ENCODE results near the gene PLAC1.

Gene PLAC1

GRCh38 chrX:134631426-134632346 lies 26.6 kb downstream of the PLAC1 start:
- TF ChIP-seq CTCF (IDR thresholded peaks at IDR 0.05), result no peak
- Histone ChIP-seq H3K27ac (no peak overlapping the region), H3K4me3 (ENCODE audit: low read depth in 1 of 2, low read length in 1 of 2) (no peak overlapping the region), H3K9me3 (no peaks in the 10 kb centered on the region), H3K4me1 (ENCODE audit: control insufficient read depth in 1 of 2, insufficient read depth in 1 of 2, low read depth in 1 of 2, low read length in 1 of 2) (peaks cover 0 to 5% of the 10 kb centered on the region in 2 experiments), H3K36me3 (no peaks in the 10 kb centered on the region), H3K27me3 (no peaks in the 10 kb centered on the region)

GRCh38 chrX:134628663-134629062 lies 29.6 kb downstream of the PLAC1 start:
- no peak for TF ChIP-seq CTCF (IDR thresholded peaks at IDR 0.05)
- H3K27me3 ChIP-seq, result no peaks in the 10 kb centered on the region
- no peaks in the 10 kb centered on the region for H3K9me3 ChIP-seq
- no peaks in the 10 kb centered on the region for H3K36me3 ChIP-seq
- H3K4me1 ChIP-seq (ENCODE audit: control insufficient read depth in 1 of 2, insufficient read depth in 1 of 2, low read depth in 1 of 2, low read length in 1 of 2), result peaks cover 0 to 5% of the 10 kb centered on the region in 2 experiments
- H3K27ac ChIP-seq, result no peak overlapping the region
- no peak overlapping the region for H3K4me3 ChIP-seq (ENCODE audit: low read depth in 1 of 2, low read length in 1 of 2)

- H3K36me3 ChIP-seq, result no peaks in the 10 kb centered on the region
- no peaks in the 10 kb centered on the region for H3K9me3 ChIP-seq
- H3K4me1 ChIP-seq (ENCODE audit: control insufficient read depth in 1 of 2, insufficient read depth in 1 of 2, low read depth in 1 of 2, low read length in 1 of 2), result peaks cover 0 to 5% of the 10 kb centered on the region in 2 experiments
- no peak for TF ChIP-seq CTCF (IDR thresholded peaks at IDR 0.05)
- no peak overlapping the region for H3K4me3 ChIP-seq (ENCODE audit: low read depth in 1 of 2, low read length in 1 of 2)
- H3K27ac ChIP-seq, result no peak overlapping the region
- no peaks in the 10 kb centered on the region for H3K27me3 ChIP-seq
Measured at GRCh38 chrX:134626434-134626833, 31.8 kb downstream of the PLAC1 start.

- no peaks in the 10 kb centered on the region for H3K9me3 ChIP-seq
- no peaks in the 10 kb centered on the region for H3K27me3 ChIP-seq
- no peak for TF ChIP-seq CTCF (IDR thresholded peaks at IDR 0.05)
- H3K4me3 ChIP-seq (ENCODE audit: low read depth in 1 of 2, low read length in 1 of 2), result no peak overlapping the region
- no peak overlapping the region for H3K27ac ChIP-seq
- H3K4me1 ChIP-seq (ENCODE audit: control insufficient read depth in 1 of 2, insufficient read depth in 1 of 2, low read depth in 1 of 2, low read length in 1 of 2), result peaks cover 0 to 5% of the 10 kb centered on the region in 2 experiments
- H3K36me3 ChIP-seq, result no peaks in the 10 kb centered on the region
Measured at GRCh38 chrX:134625315-134625718, 33.0 kb downstream of the PLAC1 start.

GRCh38 chrX:134624046-134624430 lies 34.2 kb downstream of the PLAC1 start:
- H3K4me1 ChIP-seq (ENCODE audit: control insufficient read depth in 1 of 2, insufficient read depth in 1 of 2, low read depth in 1 of 2, low read length in 1 of 2), result peaks cover 0 to 5% of the 10 kb centered on the region in 2 experiments
- no peak overlapping the region for H3K4me3 ChIP-seq (ENCODE audit: low read depth in 1 of 2, low read length in 1 of 2)
- no peaks in the 10 kb centered on the region for H3K27me3 ChIP-seq
- H3K9me3 ChIP-seq, result no peaks in the 10 kb centered on the region
- no peak overlapping the region for H3K27ac ChIP-seq
- H3K36me3 ChIP-seq, result no peaks in the 10 kb centered on the region
- TF ChIP-seq CTCF (IDR thresholded peaks at IDR 0.05), result no peak
